ENCODE results near the gene RASIP1. TPM values are rescaled to one million over a fixed set of nuclear protein-coding genes. Genes with fewer than 3 reads are reported as not detected.
A peak's percentile ranks its signal among the peaks of the same experiment; 100 is the strongest.
"Not testable (repeated sequence)": the region's sequence is repeated elsewhere in the genome, so short reads cannot be mapped to it uniquely, and the experiment has no call there.

Gene RASIP1
- total RNA-seq, 4 donors from 2014 or later: 1.8 to 6.6 (median 3.4) TPM

DNA sequence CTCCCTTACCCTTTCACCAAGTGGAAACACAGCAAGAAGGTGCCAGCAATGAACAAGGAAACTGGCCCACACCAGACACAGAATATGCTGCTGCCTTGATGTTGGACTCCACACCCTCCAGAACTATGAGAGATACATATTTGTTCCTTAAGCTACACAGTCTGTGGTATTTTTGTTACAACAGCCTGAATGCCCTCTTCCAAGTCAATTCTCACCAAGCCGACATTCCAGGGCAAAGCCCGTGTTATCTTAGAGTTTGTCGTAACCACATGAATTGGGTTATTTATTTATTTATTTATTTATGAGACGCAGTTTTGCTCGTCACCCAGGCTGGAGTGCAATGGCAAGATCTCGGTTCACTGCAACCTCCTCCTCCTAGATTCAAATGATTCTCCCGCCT, 29.9 kb upstream of the RASIP1 start:
- Histone ChIP-seq H3K4me1 (no peaks in the 10 kb centered on the region), H3K27me3 (no peaks in the 10 kb centered on the region), H3K4me3 (no peak overlapping the region), H3K27ac (no peak overlapping the region), H3K36me3 (no peaks in the 10 kb centered on the region), H3K9me3 (no peaks in the 10 kb centered on the region)
- TF ChIP-seq CTCF (IDR thresholded peaks at IDR 0.05) (no peak), POLR2A (IDR thresholded peaks at IDR 0.05) (no peak)
- no peak for DNase-seq

DNA sequence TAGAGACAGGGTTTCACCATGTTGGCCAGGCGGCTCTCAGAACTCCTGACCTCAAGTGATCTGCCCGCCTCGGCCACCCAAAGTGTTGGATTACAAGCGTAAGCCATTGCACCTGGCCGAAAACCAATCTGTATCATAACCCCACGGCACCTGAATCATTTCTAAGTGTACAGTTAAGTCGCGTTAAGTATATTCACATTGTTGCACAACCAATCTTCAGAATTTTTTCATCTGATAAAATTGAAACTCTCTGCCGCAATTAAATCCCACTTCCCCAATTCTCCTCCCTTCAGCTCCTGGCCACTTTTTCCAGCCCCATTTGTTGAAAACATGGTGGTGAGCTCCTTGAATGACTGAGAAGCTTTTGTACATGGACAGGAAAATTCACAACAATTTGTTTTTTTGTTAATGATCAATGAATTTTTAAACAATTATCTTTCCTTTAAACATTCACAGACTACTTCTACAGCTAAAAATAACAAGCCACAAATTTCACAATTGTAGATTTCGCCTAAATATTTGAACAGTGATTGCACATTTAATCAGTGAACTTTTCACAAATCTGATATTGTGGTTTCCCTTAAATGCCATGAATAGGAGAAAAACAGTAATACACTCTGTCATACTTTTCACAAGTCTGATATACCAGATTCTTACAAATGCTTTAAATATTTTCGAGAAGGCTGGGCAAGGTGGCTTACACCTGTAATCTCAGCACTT, 28.7 kb upstream of the RASIP1 start:
- Histone ChIP-seq H3K4me3 (no peak overlapping the region), H3K4me1 (no peaks in the 10 kb centered on the region), H3K27ac (no peak overlapping the region), H3K27me3 (no peaks in the 10 kb centered on the region), H3K9me3 (no peaks in the 10 kb centered on the region), H3K36me3 (no peaks in the 10 kb centered on the region)
- TF ChIP-seq CTCF (IDR thresholded peaks at IDR 0.05) (no peak), POLR2A (IDR thresholded peaks at IDR 0.05) (no peak)
- no peak for DNase-seq

DNA sequence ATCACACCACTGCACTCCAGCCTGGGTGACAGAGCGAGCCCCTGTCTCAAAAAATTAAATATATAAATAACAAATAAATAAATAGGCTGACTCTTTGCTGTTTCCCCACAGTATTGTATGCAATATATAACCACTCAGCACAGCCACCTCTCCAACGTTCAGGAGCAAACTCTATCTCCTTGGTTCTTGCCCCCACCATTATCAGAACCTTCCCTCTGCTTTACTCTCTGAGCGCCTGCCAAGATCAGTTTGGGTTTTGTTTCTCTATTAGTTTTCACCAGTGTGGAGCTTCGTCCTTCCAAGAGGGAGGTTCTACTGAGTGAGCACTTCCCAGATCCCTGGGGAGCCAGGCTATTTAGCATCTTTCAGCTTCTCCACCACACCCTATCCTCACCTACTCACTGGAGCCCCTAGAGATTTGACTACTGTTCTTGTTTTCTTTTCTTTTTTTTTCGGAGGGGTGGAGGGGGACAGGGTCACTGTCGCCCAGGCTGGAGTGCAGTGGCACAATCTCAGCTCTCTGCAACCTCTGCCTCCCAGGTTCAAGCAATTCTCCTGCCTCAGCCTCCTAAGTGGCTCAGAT, 27.9 kb upstream of the RASIP1 start:
- not testable (repeated sequence) for DNase-seq, H3K27ac ChIP-seq, H3K4me1 ChIP-seq, H3K27me3 ChIP-seq, H3K4me3 ChIP-seq, H3K9me3 ChIP-seq, H3K36me3 ChIP-seq

DNA sequence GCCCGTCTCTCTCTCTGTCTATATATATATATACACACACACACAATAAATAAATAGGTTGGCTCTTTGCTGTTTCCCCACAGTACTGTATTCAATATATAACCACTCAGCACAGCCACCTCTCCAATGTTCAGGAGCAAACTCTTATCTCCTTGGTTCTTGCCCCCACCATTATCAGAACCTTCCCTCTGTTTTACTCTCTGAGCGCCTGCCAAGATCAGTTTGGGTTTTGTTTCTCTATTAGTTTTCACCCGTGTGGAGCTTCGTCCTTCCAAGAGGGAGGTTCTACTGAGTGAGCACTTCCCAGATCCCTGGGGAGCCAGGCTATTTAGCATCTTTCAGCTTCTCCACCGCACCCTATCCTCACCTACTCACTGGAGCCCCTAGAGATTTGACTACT, 25.4 kb upstream of the RASIP1 start:
- not testable (repeated sequence) for H3K27ac ChIP-seq, H3K27me3 ChIP-seq, H3K4me1 ChIP-seq

GRCh38 chr19:48760504-48761205, 20.2 kb upstream of the RASIP1 start:
- Histone ChIP-seq H3K27me3 (no peaks in the 10 kb centered on the region), H3K4me1 (no peaks in the 10 kb centered on the region), H3K27ac (peak overlapping the region in 1 of 4 donors; percentile 10), H3K36me3 (no peaks in the 10 kb centered on the region), H3K4me3 (no peak overlapping the region), H3K9me3 (no peaks in the 10 kb centered on the region)
- TF ChIP-seq POLR2A (IDR thresholded peaks at IDR 0.05): no peak
- TF ChIP-seq CTCF (IDR thresholded peaks at IDR 0.05): no peak
- no peak for DNase-seq

More for the DNA sequence above, 25.4 kb upstream of the RASIP1 start:
- DNase-seq, H3K4me3 ChIP-seq, H3K36me3 ChIP-seq, H3K9me3 ChIP-seq: not testable (repeated sequence)

GRCh38 chr19:48757741-48758144, 17.3 kb upstream of the RASIP1 start:
- TF ChIP-seq POLR2A (IDR thresholded peaks at IDR 0.05): no peak
- no peak for TF ChIP-seq CTCF (IDR thresholded peaks at IDR 0.05)
- Histone ChIP-seq H3K27me3 (no peaks in the 10 kb centered on the region), H3K4me1 (peaks cover 0 to 8% (median 5%) of the 10 kb centered on the region in 4 donors), H3K27ac (no peak overlapping the region), H3K4me3 (no peak overlapping the region), H3K9me3 (no peaks in the 10 kb centered on the region), H3K36me3 (no peaks in the 10 kb centered on the region)
- DNase-seq: no peak

All from Peyer's patch (tissue), 4 donors.